Right lobe of liver (tissue), 6 donors: ENCODE measurements around the gene DOCK1. TPM values are rescaled to one million over a fixed set of nuclear protein-coding genes. Genes with fewer than 3 reads are reported as not detected.

Source experiments
- ATAC-seq, 4 donors: fragments of 200-7000 bp; cut with Tn5 transposase; one replicate each; pipeline ENCODE4 v1.9.1; 2020; ENCODE audit warnings: mild to moderate bottlenecking in 4 of 4, moderate library complexity in 4 of 4
- DNase-seq, 3 donors: peaks; one replicate each; pipeline ENCODE4 v3.0.0-alpha.2; 2020
- H3K27ac ChIP-seq, 3 donors: fragments of 200-600 bp; one replicate each; pipeline ENCODE4 v1.8.0; 2022
- H3K27me3 ChIP-seq, 2 donors: fragments of 200-600 bp; one replicate each; pipeline ENCODE4 v1.8.0; 2022
- H3K36me3 ChIP-seq, 4 donors: fragments of 200-600 bp; sonication (generic) in 1 of 4; one replicate each; pipeline versions ENCODE4 v1.5.1 to v1.8.0; 2017 to 2022; ENCODE audit warnings: control low read depth in 1 of 4
- H3K4me1 ChIP-seq, 4 donors: fragments of 200-600 bp; sonication (generic) in 1 of 4; one replicate each; pipeline versions ENCODE4 v1.5.1 to v1.8.0; 2017 to 2022; ENCODE audit warnings: control low read depth in 1 of 4
- H3K4me3 ChIP-seq, 3 donors: fragments of 200-600 bp; one replicate each; pipeline ENCODE4 v1.8.0; 2022
- H3K9me3 ChIP-seq, 4 donors: fragments of 200-600 bp; sonication (generic) in 1 of 4; one replicate each; pipeline versions ENCODE4 v1.5.1 to v1.8.0; 2017 to 2022; ENCODE audit warnings: control low read depth in 1 of 4
- CTCF ChIP-seq, 4 donors: fragments of 200-600 bp in 3 of 4; fragments of 450-650 bp in 1 of 4; IDR thresholded peaks; one replicate each; pipeline versions ENCODE4 v1.5.1 to v1.8.0; 2016 to 2022; ENCODE audit warnings: antibody characterized with exemption in 4 of 4, mild to moderate bottlenecking in 2 of 4
- POLR2A ChIP-seq: fragments of 450-650 bp; IDR thresholded peaks from one replicate; pipeline ENCODE4 v1.6.1; 2017; ENCODE audit warnings: antibody characterized with exemption, mild to moderate bottlenecking
- WGBS: methylation state at CpG from one replicate; pipeline ENCODE4 v1.1.6; 2018; ENCODE audit warnings: low coverage, low lambda C conversion rate; ENCODE audit not compliant: insufficient coverage; ENCODE audit errors: missing lambda C conversion rate; 5-methylcytosine and 5-hydroxymethylcytosine counted together
- intact Hi-C, 2 donors: fragments of 100-400 bp; cut with DNase I; formaldehyde crosslinking; loops; one replicate each; pipeline versions ENCODE4 v1.11.2 to v1.14.1; 2022
- total RNA-seq, 6 experiments: library from RNA; depleted of rRNA in 2 of 6; stranded (reverse); fragments of >200 nt in 2 of 6; fragmentation: NEBNext Ultra II Directional in 3 of 6; extraction: Animal tissue kit (Norgen Biotek cat#: 25700) in 3 of 6; gene quantifications; one replicate each; pipeline versions ENCODE4 v1.1.0 to v1.2.4, GENCODE V29; 2016 to 2023
- donor health status: DM: no; HTN: yes; CAD: no.
- donor health status: DM: no; HTN: no; CAD: no.
- donor health status: DM: no; HTN: no; CAD: no.
- donor health status: DM: no; HTN: yes; CAD: no.
- donor health status: DM: no; HTN: yes; CAD: no.

DOCK1 gene
- total RNA-seq, 6 experiments from 2014 or later, result 13.8 to 17.8 (median 14.6) TPM

GRCh38 chr10:127119936-127120335, 214.7 kb downstream of the DOCK1 start:
- no peak for TF ChIP-seq POLR2A
- no peak for TF ChIP-seq CTCF (IDR thresholded peaks at IDR 0.05)
- Histone ChIP-seq H3K9me3 (no peaks in the 10 kb centered on the region), H3K27ac (no peak overlapping the region), H3K36me3 (no peaks in the 10 kb centered on the region), H3K4me3 (no peak overlapping the region), H3K27me3 (no peaks in the 10 kb centered on the region), H3K4me1 (no peaks in the 10 kb centered on the region)
- intact Hi-C loops, result no loop called here
- no peak for ATAC-seq
- WGBS, result 62% methylated on average over 8 of the region's 8 CpGs
- no peak for DNase-seq

- no peaks in the 10 kb centered on the region for H3K4me1 ChIP-seq
- intact Hi-C loops, result no loop called here
- ATAC-seq (no peak), DNase-seq (no peak)
- H3K4me3 ChIP-seq, result no peak overlapping the region
- 72% methylated on average over 4 of the region's 4 CpGs for WGBS
- H3K27ac ChIP-seq, result no peak overlapping the region
- H3K9me3 ChIP-seq, result no peaks in the 10 kb centered on the region
- H3K36me3 ChIP-seq, result no peaks in the 10 kb centered on the region
- no peaks in the 10 kb centered on the region for H3K27me3 ChIP-seq
- no peak for TF ChIP-seq CTCF (IDR thresholded peaks at IDR 0.05)
- TF ChIP-seq POLR2A, result no peak
These were observed 217.6 kb downstream of the DOCK1 start for GRCh38 chr10:127122831-127123230.

- WGBS, result 85% methylated on average over 6 of the region's 6 CpGs
- H3K4me1 ChIP-seq, result no peaks in the 10 kb centered on the region
- no peaks in the 10 kb centered on the region for H3K36me3 ChIP-seq
- no peak overlapping the region for H3K4me3 ChIP-seq
- intact Hi-C loops, result no loop called here
- H3K9me3 ChIP-seq, result no peaks in the 10 kb centered on the region
- no peaks in the 10 kb centered on the region for H3K27me3 ChIP-seq
- no peak for ATAC-seq
- DNase-seq, result no peak
- no peak overlapping the region for H3K27ac ChIP-seq
- TF ChIP-seq CTCF (IDR thresholded peaks at IDR 0.05) (no peak), POLR2A (no peak)
These were observed 218.4 kb downstream of the DOCK1 start for GRCh38 chr10:127123626-127124025.

GRCh38 chr10:127125331-127125730, 220.1 kb downstream of the DOCK1 start:
- H3K36me3 ChIP-seq, result no peaks in the 10 kb centered on the region
- 39% methylated on average over 3 of the region's 9 CpGs for WGBS
- H3K27me3 ChIP-seq, result no peaks in the 10 kb centered on the region
- no peaks in the 10 kb centered on the region for H3K9me3 ChIP-seq
- no peak overlapping the region for H3K27ac ChIP-seq
- TF ChIP-seq POLR2A (no peak), CTCF (IDR thresholded peaks at IDR 0.05) (no peak)
- intact Hi-C loops, result no loop called here
- no peak for DNase-seq
- H3K4me3 ChIP-seq, result no peak overlapping the region
- ATAC-seq, result no peak
- H3K4me1 ChIP-seq, result no peaks in the 10 kb centered on the region

GRCh38 chr10:127127822-127128221, 222.6 kb downstream of the DOCK1 start:
- no peak overlapping the region for H3K27ac ChIP-seq
- H3K4me3 ChIP-seq, result no peak overlapping the region
- no peaks in the 10 kb centered on the region for H3K4me1 ChIP-seq
- intact Hi-C loops, result no loop called here
- H3K9me3 ChIP-seq, result no peaks in the 10 kb centered on the region
- ATAC-seq (no peak), DNase-seq (no peak)
- no peaks in the 10 kb centered on the region for H3K36me3 ChIP-seq
- WGBS, result 89% methylated on average over 1 of the region's 1 CpG
- no peak for TF ChIP-seq CTCF (IDR thresholded peaks at IDR 0.05)
- TF ChIP-seq POLR2A, result no peak
- H3K27me3 ChIP-seq, result no peaks in the 10 kb centered on the region
